Astrocyte (in vitro differentiated cells and primary cell): ENCODE measurements around the gene INTS12.
"Not testable (repeated sequence)": the region's sequence is repeated elsewhere in the genome, so short reads cannot be mapped to it uniquely, and the experiment has no call there.

Experiments
- EZH2 ChIP-seq: IDR thresholded peaks from 2 replicates; pipeline ENCODE4 v1.6.1; 2012; ENCODE audit warnings: mild to moderate bottlenecking, low read length, inconsistent platforms; ENCODE audit not compliant: insufficient read depth
- TF ChIP-seq, protein P1 (sequence below): IDR thresholded peaks from 2 replicates; pipeline ENCODE4 v1.5.1; 2011; ENCODE audit warnings: low read depth, mild to moderate bottlenecking, inconsistent platforms, low read length, moderate library complexity; ENCODE audit not compliant: insufficient read depth

DNA sequence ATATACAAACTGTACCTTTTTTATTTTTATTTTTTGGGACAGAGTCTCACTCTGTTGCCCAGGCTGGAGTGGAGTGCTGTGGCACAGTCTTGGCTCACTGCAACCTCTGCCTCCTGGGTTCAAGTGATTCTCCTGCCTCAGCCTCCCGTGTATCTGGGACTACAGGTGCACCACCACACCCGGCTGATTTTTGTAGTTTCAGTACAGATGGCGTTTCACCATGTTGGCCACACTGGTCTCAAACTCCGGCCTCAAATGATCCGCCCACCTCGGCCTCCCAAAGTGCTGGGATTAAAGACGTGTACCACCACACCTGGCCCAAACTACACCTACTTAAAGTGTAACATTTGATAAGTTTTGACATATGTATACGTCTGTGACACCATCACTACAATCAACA is 12.7 kb downstream of the INTS12 start:
- TF ChIP-seq, protein P1, sequence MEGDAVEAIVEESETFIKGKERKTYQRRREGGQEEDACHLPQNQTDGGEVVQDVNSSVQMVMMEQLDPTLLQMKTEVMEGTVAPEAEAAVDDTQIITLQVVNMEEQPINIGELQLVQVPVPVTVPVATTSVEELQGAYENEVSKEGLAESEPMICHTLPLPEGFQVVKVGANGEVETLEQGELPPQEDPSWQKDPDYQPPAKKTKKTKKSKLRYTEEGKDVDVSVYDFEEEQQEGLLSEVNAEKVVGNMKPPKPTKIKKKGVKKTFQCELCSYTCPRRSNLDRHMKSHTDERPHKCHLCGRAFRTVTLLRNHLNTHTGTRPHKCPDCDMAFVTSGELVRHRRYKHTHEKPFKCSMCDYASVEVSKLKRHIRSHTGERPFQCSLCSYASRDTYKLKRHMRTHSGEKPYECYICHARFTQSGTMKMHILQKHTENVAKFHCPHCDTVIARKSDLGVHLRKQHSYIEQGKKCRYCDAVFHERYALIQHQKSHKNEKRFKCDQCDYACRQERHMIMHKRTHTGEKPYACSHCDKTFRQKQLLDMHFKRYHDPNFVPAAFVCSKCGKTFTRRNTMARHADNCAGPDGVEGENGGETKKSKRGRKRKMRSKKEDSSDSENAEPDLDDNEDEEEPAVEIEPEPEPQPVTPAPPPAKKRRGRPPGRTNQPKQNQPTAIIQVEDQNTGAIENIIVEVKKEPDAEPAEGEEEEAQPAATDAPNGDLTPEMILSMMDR, result not testable (repeated sequence)
- not testable (repeated sequence) for TF ChIP-seq EZH2
